GM18502 (cell line): Measurements from ENCODE around the gene LBHD2.

Source experiments
- ATAC-seq: cut with Tn5 transposase; IDR thresholded peaks from one replicate; pipeline ENCODE4 v1.9.1; 2021; ENCODE audit warnings: mild to moderate bottlenecking; ENCODE audit not compliant: unreplicated experiment, poor library complexity

Gene LBHD2

GRCh38 chr14:103089386-103090335 lies 5.7 kb downstream of the LBHD2 start:
- no peak for ATAC-seq

DNA sequence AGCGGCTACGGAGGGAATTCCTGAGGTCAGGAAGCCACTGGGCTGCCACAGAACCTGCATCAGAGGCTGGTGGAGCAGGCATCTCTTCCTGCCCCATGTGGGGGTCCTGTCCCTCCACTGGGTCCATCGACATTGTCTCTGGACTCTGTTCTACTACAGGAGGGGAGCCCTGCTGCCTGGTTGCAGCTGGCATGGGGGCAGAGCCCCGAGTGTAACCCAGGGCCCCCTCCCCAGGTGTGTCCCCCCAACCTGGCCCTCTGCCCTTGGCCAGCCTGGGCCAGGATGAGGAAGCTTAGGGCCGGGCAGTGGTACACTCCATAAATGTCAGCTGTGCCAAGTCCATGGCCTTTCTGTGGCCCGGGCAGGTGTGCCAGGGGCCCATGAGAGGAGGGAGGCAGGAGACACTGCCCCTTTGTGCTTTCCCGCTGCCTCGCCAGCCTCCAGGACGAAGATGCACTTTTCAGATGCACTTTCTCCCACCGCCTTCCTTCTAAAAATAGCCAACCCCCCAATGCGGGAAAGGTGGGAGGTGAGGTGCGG lies 6.5 kb downstream of the LBHD2 start:
- ATAC-seq = no peak

GRCh38 chr14:103091041-103091882 lies 7.3 kb downstream of the LBHD2 start:
- ATAC-seq = peak; percentile 71

- ATAC-seq = no peak
These were observed 7.8 kb downstream of the LBHD2 start for GRCh38 chr14:103091883-103092222.

- ATAC-seq = no peak
These were observed 9.9 kb downstream of the LBHD2 start for GRCh38 chr14:103093856-103094405.

GRCh38 chr14:103094406-103095209 lies 10.6 kb downstream of the LBHD2 start, which contains the start of gene EXOC3L4:
Gene EXOC3L4 (plus strand): TSS chr14:103094725. CDS start chr14:103100220, 5,495 bp downstream.
- ATAC-seq = no peak

DNA sequence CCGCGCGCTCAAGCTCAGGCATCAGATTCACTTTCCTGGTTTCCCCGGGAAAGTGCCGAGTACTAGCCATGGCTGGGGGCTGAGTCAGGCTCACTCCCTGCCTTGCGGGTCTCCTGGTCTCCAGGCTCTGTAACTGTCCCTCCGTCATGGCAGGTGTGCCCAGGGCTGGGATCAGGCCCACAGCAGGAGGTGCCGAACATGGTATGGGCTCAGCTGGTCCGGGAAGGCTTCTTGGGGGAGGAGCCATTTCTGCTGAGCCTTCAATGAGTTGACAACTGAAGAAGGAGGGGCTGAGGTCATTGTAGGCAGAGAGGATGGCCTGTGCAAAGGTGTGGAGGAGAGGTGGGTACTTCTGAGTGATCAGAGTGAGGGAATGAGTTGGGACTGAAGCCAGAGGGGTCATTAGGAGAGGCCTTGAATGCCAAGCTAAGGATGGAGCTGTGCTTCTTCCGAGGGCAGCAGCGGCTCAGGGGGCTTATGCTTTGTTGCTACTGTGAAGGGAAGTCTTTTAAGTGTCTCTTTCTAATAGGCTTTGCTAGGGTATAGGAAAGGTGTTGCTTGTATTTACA lies 11.3 kb downstream of the LBHD2 start:
- ATAC-seq = no peak

GRCh38 chr14:103096387-103096786 lies 12.4 kb downstream of the LBHD2 start:
- no peak for ATAC-seq

DNA sequence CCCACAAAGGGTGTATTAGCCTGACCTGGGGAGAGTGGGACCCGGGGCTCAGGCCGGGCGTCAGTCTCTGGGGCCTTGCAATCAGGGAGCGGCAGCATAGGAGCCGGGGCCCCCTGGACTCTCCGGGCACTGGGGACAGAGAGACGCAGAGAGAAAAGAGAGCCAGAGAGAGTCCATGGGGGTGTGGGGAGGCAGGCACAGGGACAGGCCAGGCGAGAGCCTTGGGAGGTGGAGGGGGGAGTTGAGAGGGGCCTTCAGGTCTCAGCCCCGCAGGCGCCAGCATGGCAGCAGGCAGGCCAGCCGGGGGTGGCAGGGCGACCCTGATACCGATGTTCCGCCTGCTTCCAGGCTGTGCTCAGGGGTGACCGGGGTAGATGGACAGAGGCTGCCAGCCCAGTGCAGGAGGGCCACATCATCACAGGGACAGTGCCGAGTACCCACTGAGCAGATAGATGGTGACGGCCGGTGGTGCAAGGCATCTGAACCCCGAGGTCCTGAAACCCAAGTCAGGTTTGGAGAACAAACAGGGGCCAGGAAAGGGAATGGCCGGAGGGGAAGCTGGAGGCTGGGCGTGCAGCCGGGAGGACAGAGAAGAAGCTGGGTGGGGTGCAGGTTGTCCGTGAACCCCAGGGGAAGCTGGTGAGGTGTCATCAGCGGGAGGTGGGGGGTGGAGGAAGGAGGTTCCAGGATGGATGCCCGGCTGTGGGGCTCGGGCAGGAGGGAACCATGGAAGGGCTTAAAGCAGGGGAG lies 13.4 kb downstream of the LBHD2 start:
- ATAC-seq = no peak

DNA sequence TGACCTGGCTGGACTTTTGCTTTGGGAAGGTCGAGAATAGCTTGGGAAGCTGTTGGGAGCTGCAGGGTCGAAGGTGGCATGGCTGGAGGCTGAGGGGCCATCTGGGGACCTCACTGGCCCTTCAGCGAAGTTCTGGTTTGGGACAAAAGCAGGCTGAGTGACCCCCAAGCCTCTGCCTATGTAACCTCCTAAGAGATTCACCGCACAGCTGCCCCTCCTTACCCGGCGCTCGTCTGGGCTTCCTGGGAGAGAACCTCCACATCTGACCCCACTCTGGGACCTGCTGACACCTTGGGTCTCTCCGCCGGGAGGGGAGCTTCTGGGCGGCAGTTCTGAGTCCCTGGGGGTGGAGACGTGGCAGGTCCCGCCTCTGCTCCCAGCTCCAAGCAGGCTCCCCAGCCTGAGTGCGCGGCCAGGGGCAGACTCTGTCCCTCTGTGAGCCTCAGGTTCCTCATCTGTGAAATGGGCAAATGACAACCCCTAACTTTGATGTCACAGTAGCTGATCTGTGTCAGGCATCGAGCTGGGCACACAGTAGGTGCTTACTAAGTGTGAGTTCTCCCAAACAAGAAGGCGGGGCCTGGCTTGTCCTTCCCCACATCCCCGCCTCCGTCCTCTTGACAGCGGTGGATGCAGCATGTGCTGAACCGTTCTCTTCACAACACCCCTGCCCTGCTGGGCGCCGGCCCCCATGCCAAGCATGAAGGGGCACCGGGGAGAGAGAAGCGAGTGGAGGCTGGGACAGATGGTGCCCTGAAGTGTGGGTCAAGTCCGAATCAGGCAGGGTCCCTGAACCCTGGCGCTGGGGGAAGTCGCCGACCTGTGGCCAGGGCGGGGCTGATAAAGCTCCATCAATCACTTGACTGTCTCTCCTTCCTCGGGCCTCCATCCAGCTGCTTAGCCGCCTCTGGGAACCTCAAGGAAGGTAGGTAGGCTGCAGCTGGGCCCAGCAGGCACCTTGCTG lies 14.3 kb downstream of the LBHD2 start:
- no peak for ATAC-seq

DNA sequence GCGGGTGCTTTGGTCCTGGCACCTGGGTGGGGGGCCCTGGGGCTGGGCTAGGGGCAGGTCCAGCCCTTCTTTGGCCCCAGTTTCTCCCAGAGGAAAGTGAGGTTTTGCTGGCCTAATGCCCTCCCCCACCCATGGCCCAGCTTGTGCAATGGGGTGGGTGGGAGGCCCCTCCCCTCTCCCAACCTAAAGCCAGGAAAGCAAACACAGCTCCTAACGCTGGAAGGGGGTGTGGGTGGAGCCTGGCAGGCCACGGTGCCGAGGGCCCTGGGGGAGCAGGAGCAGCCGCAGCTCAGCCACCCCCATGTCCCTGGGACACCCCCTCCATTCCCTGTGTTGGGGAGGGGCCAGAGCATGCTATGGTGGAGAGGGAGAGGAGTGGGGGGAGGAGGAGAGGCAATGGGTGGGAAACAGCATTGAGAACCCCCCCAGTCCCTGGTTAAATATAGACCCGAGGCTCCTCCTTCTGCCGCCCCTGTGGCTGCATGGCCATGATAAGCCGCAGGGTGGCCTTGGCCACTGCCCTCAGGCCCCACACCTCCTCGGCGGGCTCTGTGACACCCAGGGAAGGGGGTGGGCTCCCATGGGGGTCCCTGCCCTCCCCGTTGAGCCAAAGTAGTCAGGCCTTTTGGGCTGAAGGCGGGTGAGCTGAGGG lies 15.2 kb downstream of the LBHD2 start:
- no peak for ATAC-seq

DNA sequence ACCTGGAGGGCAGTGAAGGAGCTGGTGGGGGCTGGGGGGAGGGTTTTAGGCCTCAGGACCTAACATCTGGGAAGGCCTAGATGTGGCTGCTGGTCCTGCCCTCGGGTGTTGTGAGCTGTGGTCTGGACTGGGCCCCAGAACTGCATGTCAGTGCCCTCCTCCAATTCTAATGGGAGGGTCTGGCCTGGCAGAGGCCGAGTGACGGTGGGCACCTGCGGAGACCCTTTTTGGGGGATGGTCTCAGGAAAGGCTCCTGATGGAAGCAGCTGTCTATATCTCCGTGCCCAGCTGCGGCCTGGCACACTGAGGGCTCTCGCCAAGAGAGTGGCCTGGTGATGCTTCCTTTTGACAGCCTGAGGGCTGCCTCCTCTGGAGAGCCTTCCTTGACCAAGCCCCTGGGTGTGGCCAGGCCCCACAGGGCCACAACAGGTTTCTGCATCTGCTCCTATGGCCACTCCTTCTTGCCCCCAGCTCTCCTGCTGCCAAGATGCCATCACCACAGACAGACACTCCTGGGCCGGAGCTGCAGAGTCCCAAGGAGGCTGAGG lies 15.8 kb downstream of the LBHD2 start:
- no peak for ATAC-seq

GRCh38 chr14:103100281-103101121 lies 16.5 kb downstream of the LBHD2 start:
- ATAC-seq = no peak

GRCh38 chr14:103101257-103101962 lies 17.4 kb downstream of the LBHD2 start:
- no peak for ATAC-seq

DNA sequence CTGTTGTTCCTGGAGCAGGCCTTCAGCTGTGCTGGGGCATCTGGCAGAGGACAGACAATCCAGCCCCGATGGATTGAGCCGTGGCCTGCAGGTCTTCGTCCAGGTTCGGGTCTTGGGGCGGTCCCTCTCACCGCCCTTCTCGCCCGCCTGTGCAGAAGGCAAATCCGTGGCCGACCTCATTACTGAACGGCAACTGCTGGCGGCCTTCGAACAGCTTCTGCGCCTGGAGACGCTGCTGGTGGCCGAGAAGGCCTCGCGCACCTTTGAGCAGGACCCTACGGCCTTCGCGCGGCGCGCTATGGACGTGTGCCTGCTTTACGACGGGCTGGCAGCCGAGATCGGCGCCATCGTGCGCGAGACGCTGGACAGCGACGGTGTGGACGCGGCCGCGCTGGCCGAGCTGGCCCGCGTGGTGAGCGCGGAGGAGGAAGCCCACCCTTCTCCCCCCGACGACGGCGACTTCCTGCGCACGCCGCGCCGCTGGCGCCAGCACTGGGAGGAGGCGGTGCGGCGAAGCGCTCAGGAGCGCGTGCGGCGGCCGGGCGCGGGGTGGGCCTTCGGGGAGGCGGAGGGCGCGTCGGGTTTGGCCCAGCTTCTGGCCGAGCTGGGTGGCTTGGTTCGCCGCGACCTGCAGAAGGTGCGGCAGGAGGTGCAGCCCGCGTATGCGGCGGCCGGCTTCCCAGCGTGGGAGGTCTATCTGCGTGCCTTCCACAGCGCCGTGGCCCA lies 18.1 kb downstream of the LBHD2 start:
- ATAC-seq = no peak
